Sigmoid colon (tissue), 4 donors: Measurements from ENCODE around the gene FAM25G.

Experiments used
- CTCF ChIP-seq, 4 experiments: fragments of 450-650 bp in 3 of 4; fragments of 200-600 bp in 1 of 4; IDR thresholded peaks; one replicate each; pipeline ENCODE4 v1.5.1; 2016 to 2019; ENCODE audit warnings: antibody characterized with exemption in 4 of 4, mild to moderate bottlenecking in 3 of 4, moderate library complexity in 2 of 4
- EP300 ChIP-seq, 4 donors: sonication (generic); formaldehyde crosslinking; IDR thresholded peaks; one replicate each; pipeline ENCODE4 v1.6.1; 2017; ENCODE audit warnings: antibody characterized with exemption in 4 of 4
- POLR2A ChIP-seq, 2 donors: fragments of 450-650 bp; IDR thresholded peaks; one replicate each; pipeline ENCODE4 v1.6.1; 2016; ENCODE audit warnings: antibody characterized with exemption in 2 of 2, mild to moderate bottlenecking in 2 of 2, moderate library complexity in 2 of 2
- POLR2AphosphoS5 ChIP-seq, 4 donors: sonication (generic); formaldehyde crosslinking; IDR thresholded peaks; one replicate each; pipeline ENCODE4 v1.6.1; 2017; ENCODE audit warnings: antibody characterized with exemption in 4 of 4

- TF ChIP-seq POLR2A (IDR thresholded peaks at IDR 0.05) = no peak
- TF ChIP-seq CTCF (IDR thresholded peaks at IDR 0.05) = no peak
- no peak for TF ChIP-seq EP300 (IDR thresholded peaks at IDR 0.05)
- TF ChIP-seq POLR2AphosphoS5 (IDR thresholded peaks at IDR 0.05) = no peak
Measured at GRCh38 chr10:47441938-47442337, 49.6 kb downstream of the FAM25G start.
